ENCODE results near the gene NEDD9.

Gene NEDD9

DNA sequence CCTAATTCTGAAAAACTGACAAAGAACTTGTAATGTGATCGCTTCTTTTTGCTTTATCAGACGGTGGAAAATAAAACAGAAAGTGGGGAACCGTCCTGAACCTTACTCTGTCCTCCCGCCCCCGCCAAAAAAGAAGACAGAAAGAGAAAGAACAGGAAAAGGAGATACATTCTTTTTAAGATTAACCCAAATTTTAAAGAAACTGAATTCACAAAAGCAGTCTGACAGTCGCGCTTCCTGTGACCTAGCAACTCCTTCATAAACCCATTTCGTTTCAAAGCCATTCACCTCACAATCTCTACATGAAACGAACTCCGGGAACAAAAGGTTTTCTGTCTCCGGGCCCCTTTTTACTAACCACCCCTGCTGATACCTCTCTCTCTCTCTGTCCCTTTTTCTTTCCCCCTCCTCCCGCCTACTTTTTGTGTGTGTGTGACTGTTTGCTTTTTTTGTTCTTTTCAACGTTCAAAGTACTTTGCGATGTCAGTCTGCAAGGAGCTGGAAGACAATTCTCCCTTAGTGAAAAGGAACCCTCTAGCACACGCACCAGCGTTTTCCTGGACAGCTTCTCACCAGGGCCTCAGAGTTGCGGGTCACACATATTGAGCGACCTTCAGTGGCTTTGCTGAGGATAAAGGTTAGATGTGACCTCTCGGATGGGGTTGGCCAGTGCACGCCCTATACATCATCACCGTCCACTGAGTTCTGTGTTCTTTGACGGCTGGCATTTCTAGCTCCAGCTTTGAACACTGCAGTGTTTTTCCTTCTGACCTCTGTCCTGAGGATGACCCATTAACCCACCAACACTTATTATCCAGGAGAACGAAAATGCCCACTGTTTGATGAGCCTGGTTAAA is 530 bp upstream of the NEDD9 start:
- H3F3A ChIP-seq (ENCODE audit: insufficient read depth): peaks cover 13% of the 10 kb centered on the region; the same call in 1 of the 2 replicates
- peak overlapping the region; percentile 63 for H3K27ac ChIP-seq (ENCODE audit: low read depth, low read length)
- H3K4me3 ChIP-seq (ENCODE audit: insufficient read depth, low read length, poor library complexity, severe bottlenecking): peak overlapping the region; percentile 54
- no peak for TF ChIP-seq EZH2phosphoT487 (conservative IDR thresholded peaks at IDR 0.05; ENCODE audit: low read length)
- TF ChIP-seq, protein P1, sequence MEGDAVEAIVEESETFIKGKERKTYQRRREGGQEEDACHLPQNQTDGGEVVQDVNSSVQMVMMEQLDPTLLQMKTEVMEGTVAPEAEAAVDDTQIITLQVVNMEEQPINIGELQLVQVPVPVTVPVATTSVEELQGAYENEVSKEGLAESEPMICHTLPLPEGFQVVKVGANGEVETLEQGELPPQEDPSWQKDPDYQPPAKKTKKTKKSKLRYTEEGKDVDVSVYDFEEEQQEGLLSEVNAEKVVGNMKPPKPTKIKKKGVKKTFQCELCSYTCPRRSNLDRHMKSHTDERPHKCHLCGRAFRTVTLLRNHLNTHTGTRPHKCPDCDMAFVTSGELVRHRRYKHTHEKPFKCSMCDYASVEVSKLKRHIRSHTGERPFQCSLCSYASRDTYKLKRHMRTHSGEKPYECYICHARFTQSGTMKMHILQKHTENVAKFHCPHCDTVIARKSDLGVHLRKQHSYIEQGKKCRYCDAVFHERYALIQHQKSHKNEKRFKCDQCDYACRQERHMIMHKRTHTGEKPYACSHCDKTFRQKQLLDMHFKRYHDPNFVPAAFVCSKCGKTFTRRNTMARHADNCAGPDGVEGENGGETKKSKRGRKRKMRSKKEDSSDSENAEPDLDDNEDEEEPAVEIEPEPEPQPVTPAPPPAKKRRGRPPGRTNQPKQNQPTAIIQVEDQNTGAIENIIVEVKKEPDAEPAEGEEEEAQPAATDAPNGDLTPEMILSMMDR (IDR thresholded peaks at IDR 0.05; ENCODE audit: insufficient read depth, low read length, poor library complexity, severe bottlenecking): no peak
- peak overlapping the region; percentile 45 for H3K9ac ChIP-seq (ENCODE audit: low read length)
- no peaks in the 10 kb centered on the region for H3K9me3 ChIP-seq (ENCODE audit: insufficient read depth, low read length)
- H3K4me2 ChIP-seq (ENCODE audit: low read depth, low read length, poor library complexity, severe bottlenecking): peak overlapping the region; percentile 81
- no peaks in the 10 kb centered on the region for H4K20me1 ChIP-seq (ENCODE audit: low read depth, low read length)
- H2AFZ ChIP-seq (ENCODE audit: low read depth, low read length, severe bottlenecking): peak overlapping the region; percentile 35
- H3K9me2 ChIP-seq (replicated peaks; ENCODE audit: insufficient read depth, low read length): no peaks in the 10 kb centered on the region
- H3K79me2 ChIP-seq (ENCODE audit: insufficient read depth, low read length): no peaks in the 10 kb centered on the region; the same call in 1 of the 2 replicates
- H3K27me3 ChIP-seq (ENCODE audit: low read length): no peaks in the 10 kb centered on the region
- H3K36me3 ChIP-seq (ENCODE audit: low read length): no peaks in the 10 kb centered on the region

DNA sequence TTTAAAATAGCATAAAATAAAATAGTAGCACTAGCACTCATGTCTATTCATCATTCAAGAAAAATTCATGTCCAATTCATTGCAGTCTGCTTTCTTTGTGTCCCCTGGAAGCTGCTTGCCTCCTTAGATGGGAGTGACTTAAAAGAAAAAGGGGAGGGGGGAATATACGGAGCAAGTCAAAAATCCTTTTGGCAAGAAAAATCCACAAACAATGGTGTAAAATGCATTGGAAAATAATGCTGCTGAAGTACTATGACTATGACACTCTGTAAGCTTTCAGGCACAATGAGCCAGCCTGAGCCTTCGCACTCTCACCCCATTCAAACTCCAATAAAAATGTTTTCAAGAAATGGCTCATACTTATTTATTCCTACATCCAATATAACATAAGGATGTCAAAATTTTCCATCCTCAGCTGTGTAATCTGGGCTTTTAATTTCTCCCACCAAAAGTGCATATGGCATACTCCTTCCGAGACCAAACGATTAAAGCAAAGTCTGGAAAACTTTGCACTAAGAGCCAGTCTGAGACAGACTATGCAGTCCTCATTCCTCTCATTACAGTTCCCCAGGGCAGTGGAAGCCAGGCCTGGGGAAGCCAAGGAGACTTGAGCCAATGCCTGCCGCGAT is 790 bp downstream of the NEDD9 start:
- H3K36me3 ChIP-seq (ENCODE audit: low read length): no peaks in the 10 kb centered on the region
- no peak overlapping the region for H2AFZ ChIP-seq (ENCODE audit: low read depth, low read length, severe bottlenecking)
- no peak overlapping the region for H3K27ac ChIP-seq (ENCODE audit: low read depth, low read length)
- no peaks in the 10 kb centered on the region for H3K9me2 ChIP-seq (replicated peaks; ENCODE audit: insufficient read depth, low read length)
- H3K79me2 ChIP-seq (ENCODE audit: insufficient read depth, low read length): peaks cover 9% of the 10 kb centered on the region; the same call in 1 of the 2 replicates
- no peaks in the 10 kb centered on the region for H3K27me3 ChIP-seq (ENCODE audit: low read length)
- peak overlapping the region; percentile 47 for H3K4me3 ChIP-seq (ENCODE audit: insufficient read depth, low read length, poor library complexity, severe bottlenecking)
- peak overlapping the region; percentile 81 for H3K4me2 ChIP-seq (ENCODE audit: low read depth, low read length, poor library complexity, severe bottlenecking)
- H4K20me1 ChIP-seq (ENCODE audit: low read depth, low read length): no peaks in the 10 kb centered on the region
- H3K9me3 ChIP-seq (ENCODE audit: insufficient read depth, low read length): no peaks in the 10 kb centered on the region
- peaks cover 13% of the 10 kb centered on the region; the same call in 1 of the 2 replicates for H3F3A ChIP-seq (ENCODE audit: insufficient read depth)
- peak overlapping the region; percentile 45 for H3K9ac ChIP-seq (ENCODE audit: low read length)
- TF ChIP-seq, protein P1 (IDR thresholded peaks at IDR 0.05; ENCODE audit: insufficient read depth, low read length, poor library complexity, severe bottlenecking): no peak
- TF ChIP-seq EZH2phosphoT487 (conservative IDR thresholded peaks at IDR 0.05; ENCODE audit: low read length): no peak

DNA sequence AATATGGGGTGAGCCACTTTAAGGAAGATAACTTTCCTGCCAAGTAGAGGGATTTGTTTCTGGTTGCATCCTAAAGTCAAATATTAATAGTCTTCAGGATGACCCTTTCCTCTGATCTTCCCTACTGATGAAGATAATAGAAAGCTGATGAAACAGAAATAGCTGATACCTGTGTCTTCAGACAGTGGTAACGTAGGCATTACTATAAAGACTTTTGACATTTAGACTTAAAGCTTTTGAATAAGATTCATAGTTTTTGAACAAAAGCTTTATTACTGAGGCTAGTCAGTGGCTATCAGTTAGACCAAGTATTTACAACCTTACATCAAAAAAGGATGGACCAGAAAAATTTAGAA is 1.4 kb downstream of the NEDD9 start:
- no peak overlapping the region for H3K27ac ChIP-seq (ENCODE audit: low read depth, low read length)
- TF ChIP-seq EZH2phosphoT487 (conservative IDR thresholded peaks at IDR 0.05; ENCODE audit: low read length): no peak
- TF ChIP-seq, protein P1 (IDR thresholded peaks at IDR 0.05; ENCODE audit: insufficient read depth, low read length, poor library complexity, severe bottlenecking): no peak
- H3F3A ChIP-seq (ENCODE audit: insufficient read depth): peaks cover 13% of the 10 kb centered on the region; the same call in 1 of the 2 replicates
- no peaks in the 10 kb centered on the region for H3K36me3 ChIP-seq (ENCODE audit: low read length)
- H3K4me3 ChIP-seq (ENCODE audit: insufficient read depth, low read length, poor library complexity, severe bottlenecking): no peak overlapping the region
- peaks cover 10% of the 10 kb centered on the region; the same call in 1 of the 2 replicates for H3K79me2 ChIP-seq (ENCODE audit: insufficient read depth, low read length)
- H3K9ac ChIP-seq (ENCODE audit: low read length): no peak overlapping the region
- H3K9me3 ChIP-seq (ENCODE audit: insufficient read depth, low read length): no peaks in the 10 kb centered on the region
- H4K20me1 ChIP-seq (ENCODE audit: low read depth, low read length): no peaks in the 10 kb centered on the region
- H3K9me2 ChIP-seq (replicated peaks; ENCODE audit: insufficient read depth, low read length): no peaks in the 10 kb centered on the region
- no peaks in the 10 kb centered on the region for H3K27me3 ChIP-seq (ENCODE audit: low read length)
- no peak overlapping the region for H2AFZ ChIP-seq (ENCODE audit: low read depth, low read length, severe bottlenecking)
- peak overlapping the region; percentile 81 for H3K4me2 ChIP-seq (ENCODE audit: low read depth, low read length, poor library complexity, severe bottlenecking)

All from SU-DHL-6 (cell line).